Stimulated activated CD4-positive, alpha-beta T cell treated with anti-CD3 and anti-CD28 coated beads, Interleukin-2, amount 100 ng/mL, for 4 hours (primary cell): ENCODE measurements around the gene TNS1.

Experiments used
- DNase-seq: peaks from one replicate; pipeline ENCODE4 v3.0.0-alpha.2; 2020; ENCODE audit warnings: low read depth

Gene TNS1

GRCh38 chr2:217980036-217980435 is 22.8 kb downstream of the TNS1 start:
- no peak for DNase-seq

DNA sequence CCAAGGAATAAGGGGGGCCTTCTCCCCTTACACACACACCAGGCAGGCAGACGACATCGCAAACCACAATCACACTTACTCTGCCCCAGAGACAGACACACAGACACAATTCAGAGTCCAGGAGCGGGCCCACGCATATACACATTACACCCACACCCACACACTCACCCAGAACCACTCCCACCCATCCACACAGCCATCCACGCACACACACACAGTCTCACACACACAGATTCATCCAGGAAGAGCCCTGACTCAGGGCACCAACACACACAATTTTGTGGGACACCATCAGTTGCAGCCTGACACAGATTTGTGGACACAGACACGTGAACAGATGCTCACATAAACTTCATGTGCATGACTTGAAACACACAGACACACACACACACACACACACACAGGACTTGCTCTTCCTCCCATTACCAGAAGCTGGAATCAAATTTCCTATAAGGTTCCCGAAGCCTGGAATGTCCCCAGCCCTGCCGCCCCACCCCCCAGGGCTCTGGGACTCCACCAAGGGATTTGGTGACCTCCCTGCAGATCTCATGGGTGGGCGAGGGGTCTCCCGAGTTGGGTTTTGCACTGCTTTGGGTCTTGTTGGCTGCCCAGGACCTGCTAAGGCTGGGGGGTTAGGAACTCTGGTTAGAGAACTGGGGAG is 23.5 kb downstream of the TNS1 start:
- DNase-seq, result no peak

- no peak for DNase-seq
Observed at GRCh38 chr2:217978536-217979150, 24.2 kb downstream of the TNS1 start.

DNA sequence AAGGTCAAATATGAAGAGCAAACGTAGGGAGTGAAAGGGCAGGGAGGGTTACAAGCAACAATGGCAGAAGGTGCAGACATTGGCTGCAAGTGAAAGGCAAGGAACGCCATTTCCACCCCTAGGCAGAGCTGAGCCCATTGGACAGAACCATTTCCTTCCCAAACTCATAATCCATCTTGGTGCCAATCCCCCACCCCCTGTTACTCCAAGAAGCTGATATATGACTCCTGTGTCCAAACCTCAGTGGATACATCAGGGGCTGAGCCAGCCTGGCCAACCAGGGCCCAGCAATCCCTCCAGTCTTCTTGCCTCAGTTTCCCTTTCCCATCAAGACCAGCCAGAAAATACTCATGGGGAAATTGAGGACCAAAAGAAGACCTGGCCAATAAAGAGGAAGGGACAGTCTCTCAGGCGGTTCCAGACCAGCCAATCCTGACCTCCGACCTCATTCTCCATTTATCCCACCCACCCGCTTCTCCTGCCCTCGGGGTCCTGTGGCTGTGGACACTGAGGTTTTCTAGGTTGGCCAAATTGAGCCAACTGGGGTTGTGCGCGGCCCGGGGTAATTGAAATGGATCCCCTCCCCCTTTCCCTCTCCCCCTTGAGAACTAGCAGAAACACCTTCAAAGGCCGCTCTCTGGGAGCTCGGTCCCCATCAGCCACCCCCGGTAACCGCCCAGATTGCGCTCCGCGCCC is 24.8 kb downstream of the TNS1 start:
- DNase-seq, result no peak

DNA sequence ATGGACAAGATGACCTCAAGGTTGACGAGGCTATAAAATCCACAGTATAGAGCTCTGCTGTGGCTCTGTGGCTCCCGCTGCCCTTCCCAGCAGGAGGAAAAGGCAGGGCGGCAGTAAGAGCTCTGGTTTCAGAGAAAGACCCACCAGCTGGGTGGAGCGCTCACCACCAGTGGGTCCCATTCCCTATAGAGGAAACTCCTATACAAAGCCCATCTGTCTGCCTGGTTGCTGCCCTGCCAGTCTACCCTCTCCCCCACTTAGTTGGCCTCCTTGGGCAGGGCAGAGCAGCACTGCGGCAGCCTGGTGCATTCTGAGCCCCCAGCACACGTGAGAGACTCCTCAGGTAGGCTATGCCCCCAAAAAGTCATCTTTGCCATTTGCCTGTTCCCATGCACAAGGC is 26.5 kb downstream of the TNS1 start:
- DNase-seq, result no peak

GRCh38 chr2:217975626-217976025 is 27.2 kb downstream of the TNS1 start:
- DNase-seq, result no peak

DNA sequence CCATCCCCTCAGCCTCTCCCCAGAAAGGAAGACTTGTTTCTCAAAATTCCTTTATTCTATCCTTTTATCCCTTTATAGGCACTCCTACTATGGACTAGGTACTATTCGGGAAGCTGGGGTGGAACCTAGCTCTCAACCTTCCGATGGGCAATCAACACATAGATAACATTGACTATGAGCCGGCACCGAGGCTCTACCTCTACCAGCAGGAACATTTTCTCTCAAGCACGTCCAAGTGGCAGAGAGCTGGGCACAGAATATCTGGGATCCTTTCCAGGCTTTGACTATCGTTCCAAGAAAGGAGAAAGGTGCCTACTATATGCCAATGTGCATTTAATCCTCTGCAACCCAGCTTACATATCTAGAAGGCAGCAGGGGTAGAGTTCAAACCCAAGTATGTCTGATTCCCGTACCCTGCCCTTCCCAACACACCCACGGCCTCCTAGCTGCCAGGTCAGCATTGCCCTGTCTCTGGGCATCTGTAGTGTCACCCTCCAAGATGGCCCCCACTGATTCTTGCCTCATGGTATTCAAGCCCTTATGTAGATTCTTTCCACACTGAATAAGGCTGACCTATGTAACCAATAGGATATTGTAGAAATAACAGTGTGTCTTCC is 28.3 kb downstream of the TNS1 start:
- DNase-seq, result no peak

DNA sequence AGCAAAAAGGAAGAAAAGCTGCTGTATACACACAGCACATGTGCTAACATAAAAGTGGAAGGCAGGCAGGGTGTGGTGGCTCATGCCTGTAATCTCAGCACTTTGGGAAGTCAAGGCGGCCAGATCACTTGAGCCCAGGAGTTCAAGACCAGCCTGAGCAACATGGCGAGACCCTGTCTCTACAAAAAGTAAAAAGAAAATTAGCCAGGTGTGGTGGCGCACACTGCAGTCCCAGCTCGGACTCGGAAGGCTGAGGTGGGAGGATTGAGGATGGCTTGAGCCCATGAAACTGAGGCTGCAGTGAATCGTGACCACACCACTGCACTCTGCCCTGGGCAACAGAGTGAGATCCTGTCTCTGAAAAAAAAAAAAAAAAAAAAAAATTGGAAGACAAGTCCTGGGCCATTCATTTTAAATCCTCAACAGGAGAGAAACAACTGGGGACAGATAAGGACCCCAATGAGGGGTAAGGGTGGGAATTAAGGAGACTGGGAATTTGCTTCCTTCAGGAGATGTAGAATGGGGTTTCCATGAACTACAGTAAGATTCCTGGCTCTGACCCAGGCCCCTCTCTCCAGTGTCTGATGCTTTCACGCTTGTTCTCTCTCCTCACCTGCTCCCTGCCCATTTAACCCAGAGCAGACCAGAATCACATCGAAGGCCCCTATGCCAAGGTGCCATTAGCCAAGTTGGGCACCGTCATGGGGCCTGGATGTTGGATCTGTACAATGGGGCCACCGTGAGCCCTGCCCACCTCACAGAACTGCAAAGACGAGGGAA is 29.6 kb downstream of the TNS1 start:
- no peak for DNase-seq

- no peak for DNase-seq
Observed at GRCh38 chr2:217972490-217972889, 30.3 kb downstream of the TNS1 start.

- DNase-seq, result no peak
Observed at GRCh38 chr2:217972037-217972436, 30.8 kb downstream of the TNS1 start.

DNA sequence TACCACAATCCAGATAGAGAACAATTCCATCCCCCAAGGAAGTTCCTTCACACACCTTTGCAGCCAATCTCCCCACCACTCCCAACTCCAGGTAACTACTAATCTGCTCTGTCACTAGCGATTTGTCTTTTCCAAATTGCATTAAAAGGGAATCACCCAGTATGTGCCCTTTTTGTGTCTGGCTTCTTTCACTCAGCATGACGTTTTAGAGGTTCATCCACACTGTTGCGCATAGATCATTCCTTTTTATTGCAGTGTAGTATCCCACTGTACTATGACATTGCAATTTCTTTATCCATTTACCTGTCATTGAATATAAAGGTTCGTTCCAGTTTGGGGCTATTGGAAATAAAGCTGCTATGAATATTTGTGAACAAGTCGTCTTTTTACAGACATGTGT is 31.6 kb downstream of the TNS1 start:
- DNase-seq, result no peak

DNA sequence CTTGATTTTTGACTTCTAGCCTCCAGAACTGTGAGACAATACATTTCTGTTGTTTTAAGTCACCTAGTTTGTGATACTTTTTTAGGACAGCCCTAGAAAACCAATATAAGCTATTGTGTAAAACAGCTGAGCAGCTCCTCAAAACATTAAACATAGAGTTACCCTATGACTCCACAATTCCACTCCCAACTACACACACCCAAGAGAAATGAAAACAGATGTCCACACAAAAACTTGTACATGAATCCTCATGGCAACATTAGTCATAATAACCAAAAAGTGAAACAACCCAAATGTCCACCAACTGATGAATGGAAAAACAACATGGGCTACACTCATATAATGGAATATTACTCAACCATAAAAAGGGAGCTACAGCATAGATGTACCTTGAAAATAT is 32.6 kb downstream of the TNS1 start:
- no peak for DNase-seq

- no peak for DNase-seq
Observed at GRCh38 chr2:217969588-217969987, 33.2 kb downstream of the TNS1 start.

DNA sequence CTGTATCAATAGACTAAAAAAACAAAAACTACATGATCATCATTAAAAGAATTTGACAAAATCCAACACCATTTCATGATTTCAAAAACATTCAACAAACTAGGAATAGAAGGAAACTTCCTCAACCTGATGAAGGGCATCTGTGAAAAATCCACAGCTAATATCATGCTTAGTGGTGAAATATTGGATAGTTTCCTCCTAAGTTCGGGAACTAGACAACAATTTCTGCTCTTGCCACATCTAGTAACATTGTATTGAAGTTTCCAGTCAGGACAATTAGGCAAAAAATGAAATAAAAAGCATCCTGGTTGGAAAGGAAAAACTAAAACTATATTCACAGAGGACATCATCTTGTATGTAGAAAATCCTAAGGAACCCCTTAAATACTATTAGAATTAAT is 34.8 kb downstream of the TNS1 start:
- no peak for DNase-seq

- no peak for DNase-seq
Observed at GRCh38 chr2:217966423-217967070, 36.2 kb downstream of the TNS1 start.

GRCh38 chr2:217964275-217965161 is 38.3 kb downstream of the TNS1 start:
- DNase-seq, result no peak

DNA sequence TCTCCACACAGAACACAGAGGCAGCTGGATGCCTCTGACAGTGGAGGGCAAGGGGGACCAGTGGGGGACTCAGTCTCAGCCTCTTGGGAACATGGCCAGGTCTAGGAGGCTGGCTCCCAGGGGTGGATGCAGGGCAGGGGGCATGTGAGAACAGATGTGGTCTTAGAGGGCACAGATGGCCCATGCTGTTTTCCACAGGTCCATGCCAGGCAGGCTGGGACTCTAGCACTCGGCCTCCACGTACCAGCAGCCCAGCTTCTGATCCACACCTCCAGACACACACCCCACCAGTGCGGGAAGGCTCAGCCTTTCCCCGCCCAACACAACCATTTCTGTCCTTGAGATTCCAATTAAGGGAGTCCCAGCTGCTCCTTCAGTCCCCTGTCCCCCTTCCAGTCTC is 42.4 kb downstream of the TNS1 start:
- DNase-seq, result no peak

DNA sequence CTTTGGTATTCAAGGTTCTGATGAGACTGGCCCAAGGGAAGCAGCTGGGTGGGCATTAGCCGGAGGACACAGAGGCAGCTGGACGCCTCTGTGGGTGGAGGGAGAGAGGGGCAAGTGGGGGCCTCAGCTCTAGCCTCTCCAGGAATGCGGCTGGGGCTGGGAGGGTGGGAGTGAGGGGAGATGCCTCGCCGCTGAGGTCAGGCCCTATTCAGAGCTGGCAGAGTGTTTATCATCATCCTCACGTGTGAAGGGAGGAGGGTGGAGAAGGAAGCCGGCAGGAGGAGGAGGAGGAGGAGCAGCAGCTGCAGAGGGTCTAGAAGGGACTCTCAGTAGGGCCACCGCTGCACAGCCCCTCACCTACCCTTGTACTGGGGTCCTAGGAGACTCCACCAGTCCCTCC is 43.1 kb downstream of the TNS1 start:
- DNase-seq, result no peak

- DNase-seq, result no peak
Observed at GRCh38 chr2:217958884-217959225, 43.9 kb downstream of the TNS1 start.

GRCh38 chr2:217958206-217958883 is 44.5 kb downstream of the TNS1 start:
- no peak for DNase-seq
